OCI-LY3 (cell line): ENCODE data around the gene JADE2.
A peak's percentile ranks its signal among the peaks of the same experiment; 100 is the strongest.

Source experiments
- H2AFZ ChIP-seq: fragments of 200-600, 300-600 bp; shearing (Covaris generic); 2 replicates; pipeline ENCODE4 v1.6.0; 2014; ENCODE audit warnings: antibody characterized with exemption, low read depth, low read length
- H3K27ac ChIP-seq: fragments of 200-600, 300-600 bp; sonication (generic); 2 replicates; pipeline ENCODE4 v1.5.1; 2014; ENCODE audit warnings: mild to moderate bottlenecking, low read length, moderate library complexity, mixed read lengths
- H3K27me3 ChIP-seq: fragments of 200-600, 300-600 bp; sonication (generic); 2 replicates; pipeline ENCODE4 v1.6.1; 2014; ENCODE audit warnings: low read depth, low read length, mixed read lengths
- H3K36me3 ChIP-seq: fragments of 200-600, 300-600 bp; sonication (generic); replicated peaks from 2 replicates; pipeline ENCODE3; 2014; ENCODE audit warnings: low read depth, low read length, mixed read lengths
- H3K4me1 ChIP-seq: fragments of 300-600, 200-600 bp; sonication (generic); 2 replicates; pipeline ENCODE4 v1.6.1; 2014; ENCODE audit warnings: low read length, mixed read lengths
- H3K4me2 ChIP-seq: fragments of 200-600, 300-600 bp; sonication (generic); 2 replicates; pipeline ENCODE4 v1.6.1; 2014; ENCODE audit warnings: low read length, mixed read lengths
- H3K4me3 ChIP-seq: fragments of 300-600, 200-600 bp; sonication (generic); 2 replicates; pipeline ENCODE4 v1.5.1; 2014; ENCODE audit warnings: antibody characterized with exemption, mild to moderate bottlenecking, low read length, moderate library complexity
- H3K79me2 ChIP-seq: fragments of 300-600, 200-600 bp; shearing (Covaris generic); 2 replicates; pipeline ENCODE4 v1.6.1; 2014; ENCODE audit warnings: mild to moderate bottlenecking, low read length, mixed read lengths
- H3K9ac ChIP-seq: fragments of 300-600, 200-600 bp; shearing (Covaris generic); 2 replicates; pipeline ENCODE4 v1.6.0; 2014; ENCODE audit warnings: mild to moderate bottlenecking, low read length, moderate library complexity
- H3K9me3 ChIP-seq: fragments of 200-600, 300-600 bp; shearing (Covaris generic); 2 replicates; pipeline ENCODE4 v1.6.1; 2014; ENCODE audit warnings: low read length, mixed read lengths; ENCODE audit not compliant: insufficient read depth
- H4K20me1 ChIP-seq: fragments of 200-600, 300-600 bp; sonication (generic); 2 replicates; pipeline ENCODE4 v1.6.1; 2016; ENCODE audit warnings: low read length, mixed read lengths; ENCODE audit not compliant: insufficient read depth
- EZH2phosphoT487 ChIP-seq: fragments of 200-600 bp; shearing (Covaris generic); IDR thresholded peaks from 2 replicates; pipeline ENCODE4 v1.6.1; 2018; ENCODE audit warnings: antibody characterized with exemption, mixed run types, low read depth
- TF ChIP-seq, protein P1 (sequence below): fragments of 200-600, 300-600 bp; sonication (generic); IDR thresholded peaks from 2 replicates; pipeline ENCODE4 v1.5.1; 2014; ENCODE audit warnings: antibody characterized with exemption, low read length, low read depth

JADE2 gene

DNA sequence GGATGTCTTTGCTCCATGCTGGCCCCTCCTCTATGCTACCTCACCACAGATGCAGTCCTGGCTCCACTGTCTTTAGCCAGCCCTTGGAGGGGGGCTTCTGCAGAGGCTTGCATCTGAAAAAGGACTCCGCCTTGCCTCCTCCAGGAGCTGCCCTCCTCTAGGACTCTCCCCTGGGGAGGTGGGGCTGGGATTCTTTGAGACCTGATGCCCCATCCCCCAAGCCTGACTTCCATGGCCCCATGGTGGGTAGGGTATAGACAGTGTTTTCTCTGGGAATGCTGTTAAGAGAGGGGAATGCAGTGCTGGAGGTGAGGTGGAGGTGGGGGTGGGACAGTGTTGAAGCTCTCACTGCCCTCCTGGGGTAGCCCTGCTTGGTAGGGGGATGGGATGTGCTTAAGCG, 14.3 kb downstream of the JADE2 start:
- Histone ChIP-seq H4K20me1 (0 out of 2 replicates have a peak, but pooled peaks cover under 1% of the 10 kb centered on the region), H3K9ac (peak overlapping the region; percentile 62; the same call in 1 of the 2 replicates)
- no peak for TF ChIP-seq EZH2phosphoT487

DNA sequence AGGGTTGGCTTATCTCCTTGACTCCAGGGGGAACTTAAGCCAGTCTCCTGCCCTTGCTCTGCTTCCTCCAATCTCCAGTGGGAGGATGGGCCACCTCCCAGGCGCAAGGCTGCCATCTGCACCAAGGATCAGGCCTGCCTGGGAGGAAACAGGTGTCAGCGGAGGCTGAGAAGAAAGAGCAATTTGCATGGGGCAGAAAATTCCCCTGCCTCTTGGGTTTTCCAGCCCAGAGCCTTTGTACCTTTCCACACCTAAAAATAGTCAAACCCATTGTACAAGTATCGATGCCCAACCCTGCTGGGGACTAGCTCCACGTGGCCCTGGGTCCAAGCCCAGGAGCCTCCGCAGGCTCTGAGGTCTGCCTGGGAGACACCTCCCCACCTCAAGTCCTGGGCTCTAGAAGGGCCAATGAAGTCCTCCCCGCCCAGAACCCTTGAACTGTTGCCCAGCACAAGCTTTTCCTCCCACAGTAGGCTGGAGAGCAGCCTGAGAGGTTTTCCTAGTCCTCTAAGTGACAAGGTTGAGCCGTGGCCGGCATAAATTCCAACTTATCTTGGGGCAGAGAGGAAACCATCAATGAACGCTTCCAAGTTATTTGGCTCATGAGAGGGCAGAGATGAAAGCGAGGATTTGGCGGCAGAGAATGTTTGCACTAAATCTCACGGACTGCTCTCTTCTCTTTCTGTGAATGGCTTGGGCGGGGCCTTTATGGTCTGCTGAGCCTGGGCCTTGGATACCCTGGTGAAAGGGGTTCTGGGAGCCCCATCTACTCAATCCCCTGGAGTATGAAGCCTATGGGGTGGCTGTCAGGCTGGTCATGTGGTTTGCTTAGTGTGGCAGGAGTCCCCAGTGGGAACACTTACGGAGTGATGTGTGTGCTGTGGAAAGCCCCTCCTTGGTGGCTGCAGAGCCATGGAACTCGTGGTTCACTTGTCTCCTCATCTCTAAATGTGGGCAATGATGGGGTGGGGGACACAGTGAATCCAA, 15.6 kb downstream of the JADE2 start:
- Histone ChIP-seq H3K79me2 (peaks cover 75% of the 10 kb centered on the region), H3K36me3 (peaks cover 20% of the 10 kb centered on the region), H3K9me3 (no peaks in the 10 kb centered on the region), H3K4me1 (peaks cover 69% of the 10 kb centered on the region), H3K27ac (peak overlapping the region; percentile 98), H3K4me2 (peak overlapping the region; percentile 68), H3K9ac (peak overlapping the region; percentile 85), H4K20me1 (no peaks in the 10 kb centered on the region), H3K4me3 (peak overlapping the region; percentile 51), H3K27me3 (no peaks in the 10 kb centered on the region), H2AFZ (no peak overlapping the region)
- TF ChIP-seq, protein P1, sequence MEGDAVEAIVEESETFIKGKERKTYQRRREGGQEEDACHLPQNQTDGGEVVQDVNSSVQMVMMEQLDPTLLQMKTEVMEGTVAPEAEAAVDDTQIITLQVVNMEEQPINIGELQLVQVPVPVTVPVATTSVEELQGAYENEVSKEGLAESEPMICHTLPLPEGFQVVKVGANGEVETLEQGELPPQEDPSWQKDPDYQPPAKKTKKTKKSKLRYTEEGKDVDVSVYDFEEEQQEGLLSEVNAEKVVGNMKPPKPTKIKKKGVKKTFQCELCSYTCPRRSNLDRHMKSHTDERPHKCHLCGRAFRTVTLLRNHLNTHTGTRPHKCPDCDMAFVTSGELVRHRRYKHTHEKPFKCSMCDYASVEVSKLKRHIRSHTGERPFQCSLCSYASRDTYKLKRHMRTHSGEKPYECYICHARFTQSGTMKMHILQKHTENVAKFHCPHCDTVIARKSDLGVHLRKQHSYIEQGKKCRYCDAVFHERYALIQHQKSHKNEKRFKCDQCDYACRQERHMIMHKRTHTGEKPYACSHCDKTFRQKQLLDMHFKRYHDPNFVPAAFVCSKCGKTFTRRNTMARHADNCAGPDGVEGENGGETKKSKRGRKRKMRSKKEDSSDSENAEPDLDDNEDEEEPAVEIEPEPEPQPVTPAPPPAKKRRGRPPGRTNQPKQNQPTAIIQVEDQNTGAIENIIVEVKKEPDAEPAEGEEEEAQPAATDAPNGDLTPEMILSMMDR = no peak
- no peak for TF ChIP-seq EZH2phosphoT487

More for the DNA sequence above, 14.3 kb downstream of the JADE2 start:
- Histone ChIP-seq H3K4me2 (peak overlapping the region; percentile 68; the same call in 1 of the 2 replicates), H3K4me1 (peaks cover 67% of the 10 kb centered on the region), H3K27me3 (no peaks in the 10 kb centered on the region), H3K36me3 (peaks cover 16% of the 10 kb centered on the region), H3K79me2 (peaks cover 75% of the 10 kb centered on the region), H3K9me3 (no peaks in the 10 kb centered on the region), H3K27ac (peak overlapping the region; percentile 98), H3K4me3 (no peak overlapping the region), H2AFZ (no peak overlapping the region)

DNA sequence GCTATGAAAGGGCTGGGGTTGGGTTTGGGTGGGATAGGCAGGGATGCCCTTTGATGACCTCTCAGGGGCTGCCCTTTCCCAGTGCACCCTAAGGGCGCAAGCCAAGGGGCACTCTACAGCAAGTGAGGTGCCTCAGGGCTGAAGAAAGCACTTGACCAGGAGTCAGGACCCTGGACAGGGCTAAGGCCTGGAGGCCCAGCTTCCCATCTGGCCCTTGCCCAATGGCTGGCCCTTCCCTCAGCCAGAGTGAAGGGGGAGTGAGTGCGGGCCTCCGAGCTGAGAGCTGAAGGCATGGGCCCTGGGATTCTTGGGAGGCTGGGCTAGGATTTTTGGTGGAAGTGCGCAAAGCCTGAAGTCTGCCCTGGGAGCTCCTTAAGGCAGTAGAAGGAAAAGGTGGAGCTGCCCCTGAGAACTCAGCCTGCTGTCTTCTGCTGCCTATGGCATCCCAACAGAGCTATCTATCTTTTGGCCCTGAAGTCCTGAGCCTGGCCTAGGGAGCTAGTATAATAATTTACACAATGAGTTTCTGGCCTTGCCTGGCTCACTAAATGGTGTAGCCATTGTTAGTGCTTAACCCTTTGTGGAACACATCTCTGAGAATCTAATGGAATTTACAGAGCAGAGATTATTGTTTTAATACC, 16.4 kb downstream of the JADE2 start:
- Histone ChIP-seq H3K27me3 (no peaks in the 10 kb centered on the region), H3K4me1 (peaks cover 66% of the 10 kb centered on the region), H3K9ac (peak overlapping the region; percentile 85; the same call in 1 of the 2 replicates), H2AFZ (no peak overlapping the region), H3K9me3 (no peaks in the 10 kb centered on the region), H3K36me3 (peaks cover 19% of the 10 kb centered on the region), H4K20me1 (no peaks in the 10 kb centered on the region), H3K4me3 (no peak overlapping the region), H3K27ac (peak overlapping the region; percentile 98), H3K4me2 (peak overlapping the region; percentile 68; the same call in 1 of the 2 replicates), H3K79me2 (peaks cover 72% of the 10 kb centered on the region)
- no peak for TF ChIP-seq EZH2phosphoT487
- TF ChIP-seq, protein P1 = no peak

DNA sequence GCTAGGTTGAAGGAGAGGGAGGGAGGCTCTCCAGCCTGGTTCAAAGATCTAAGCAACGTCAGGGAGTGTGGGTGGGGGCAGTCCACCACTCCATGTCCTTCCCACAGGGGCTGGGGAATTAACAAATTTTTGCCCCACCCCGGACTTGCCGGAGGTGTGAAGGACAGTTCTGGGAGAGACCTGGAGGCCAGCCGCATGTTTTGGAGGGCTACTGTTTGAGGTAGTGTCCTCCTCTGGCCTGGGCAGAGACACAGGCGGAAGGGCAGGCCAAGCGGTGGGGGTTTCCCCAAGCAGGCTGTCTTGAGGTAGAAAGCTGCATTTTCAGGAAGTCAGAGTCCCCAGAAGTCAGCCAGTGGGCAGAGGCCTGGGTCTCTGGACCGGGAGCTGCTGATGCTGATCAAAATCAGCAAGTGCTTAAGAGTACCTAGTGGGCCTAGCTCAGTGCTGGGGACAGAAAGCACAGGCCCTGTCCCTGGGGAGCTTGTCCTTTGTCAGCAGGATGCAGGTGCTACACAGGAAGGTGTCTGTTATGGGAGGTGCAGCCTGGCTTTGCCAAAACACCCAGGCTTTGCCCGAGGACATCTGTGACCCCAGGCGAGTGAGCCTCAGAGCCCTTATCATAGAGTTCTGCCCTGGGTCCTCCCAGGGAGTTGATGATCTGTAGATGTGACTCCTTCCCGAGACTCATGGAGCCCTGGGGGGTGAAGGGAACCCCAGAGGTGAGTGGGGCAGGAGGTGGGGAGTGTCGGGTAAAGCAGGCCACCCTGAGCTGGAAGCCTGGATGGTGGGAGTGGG, 18.5 kb downstream of the JADE2 start:
- H3K4me2 ChIP-seq = peak overlapping the region; percentile 77
- H3K4me1 ChIP-seq = peaks cover 87% of the 10 kb centered on the region
- H3K9me3 ChIP-seq = no peaks in the 10 kb centered on the region
- no peaks in the 10 kb centered on the region for H3K27me3 ChIP-seq
- peak overlapping the region; percentile 88 for H3K27ac ChIP-seq
- H3K9ac ChIP-seq = peak overlapping the region; percentile 82
- TF ChIP-seq, protein P1 = no peak
- no peak overlapping the region for H2AFZ ChIP-seq
- H4K20me1 ChIP-seq = no peaks in the 10 kb centered on the region
- H3K79me2 ChIP-seq = peaks cover 78% of the 10 kb centered on the region
- H3K4me3 ChIP-seq = peak overlapping the region; percentile 70
- peaks cover 35% of the 10 kb centered on the region for H3K36me3 ChIP-seq
